Smooth muscle cell of the brain vasculature (primary cell): ENCODE measurements around the gene KCNA10.

Experiments
- DNase-seq: peaks from one replicate; pipeline ENCODE4 v3.0.0-alpha.2; 2012; ENCODE audit warnings: low read depth, low spot score

KCNA10 gene

DNA sequence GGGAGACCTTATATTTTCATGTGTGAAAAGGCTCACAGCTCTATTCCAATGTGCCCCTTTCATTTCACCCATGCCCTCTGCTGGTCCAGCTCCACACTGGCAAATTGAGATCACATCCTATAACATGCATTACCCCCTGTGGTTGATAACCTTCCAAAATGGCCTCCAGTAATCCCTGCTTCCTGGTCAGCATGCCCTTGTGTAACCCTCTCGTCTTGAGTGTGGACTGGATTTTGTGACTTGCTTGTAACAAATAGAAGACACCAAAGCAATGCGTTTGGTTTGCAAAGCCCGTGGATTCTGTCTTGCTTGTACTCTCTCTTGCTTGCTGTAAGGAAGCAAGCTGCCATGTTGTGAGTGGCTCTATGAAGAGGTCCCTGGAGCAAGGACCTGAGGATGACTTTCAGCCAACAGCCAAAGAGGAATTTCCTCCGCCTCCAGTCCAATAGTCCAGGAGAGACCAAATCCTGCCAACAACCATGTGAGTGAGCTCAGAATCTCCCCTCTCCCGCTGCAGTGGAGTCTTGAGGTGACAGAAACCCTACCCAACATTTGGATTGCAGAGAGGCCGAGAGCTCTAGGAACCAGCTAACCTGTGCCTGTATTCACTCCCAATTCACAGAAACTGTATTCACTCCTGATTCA lies 17.4 kb downstream of the KCNA10 start:
- DNase-seq, result no peak

DNA sequence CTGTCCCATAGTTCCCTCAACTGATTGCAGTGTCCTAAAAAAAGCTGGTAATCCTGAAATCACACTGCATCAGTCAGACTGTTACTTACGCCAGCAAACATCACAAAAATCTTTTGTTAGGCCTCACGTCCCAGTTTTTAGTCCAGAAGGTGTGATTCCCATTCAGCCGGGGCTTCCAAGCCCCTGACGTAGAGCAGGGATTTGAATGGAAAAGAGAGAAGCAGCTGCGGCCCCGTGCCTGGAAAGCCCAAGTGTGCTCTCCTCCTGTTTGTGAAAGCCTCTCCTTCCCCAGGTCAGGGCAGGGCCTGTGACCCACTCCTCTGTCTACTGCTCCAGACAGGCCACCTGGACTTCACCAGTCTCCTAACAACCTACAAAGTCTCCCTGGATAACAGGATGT lies 20.7 kb downstream of the KCNA10 start:
- no peak for DNase-seq

GRCh38 chr1:110495926-110496600 lies 22.9 kb downstream of the KCNA10 start:
- peak; percentile 35 for DNase-seq

- no peak for DNase-seq
Measured at GRCh38 chr1:110494522-110495406, 24.2 kb downstream of the KCNA10 start.

DNA sequence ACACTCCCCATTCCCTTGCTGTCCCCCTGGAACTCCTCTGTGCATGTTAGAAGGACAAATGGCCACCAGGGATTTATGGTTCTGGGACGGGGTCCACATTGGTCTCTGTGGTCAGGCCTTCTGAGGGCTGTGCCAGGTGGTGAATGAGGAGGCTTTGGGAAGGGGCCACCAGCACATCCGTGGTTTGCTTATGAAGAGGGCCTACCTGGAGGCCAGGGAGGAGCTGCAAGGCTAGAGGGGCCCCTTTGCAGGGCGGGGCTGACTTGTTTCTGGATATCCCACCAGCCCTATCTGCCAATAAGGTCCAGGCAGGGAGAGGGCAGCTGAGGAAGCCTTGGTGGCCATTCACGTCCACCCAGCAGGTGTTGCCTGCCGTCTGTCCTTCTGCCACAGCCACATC lies 24.9 kb downstream of the KCNA10 start:
- DNase-seq, result no peak

GRCh38 chr1:110493059-110493699 lies 25.8 kb downstream of the KCNA10 start:
- DNase-seq, result no peak

GRCh38 chr1:110492573-110492972 lies 26.4 kb downstream of the KCNA10 start:
- DNase-seq, result no peak

GRCh38 chr1:110490791-110491451 lies 28.1 kb downstream of the KCNA10 start:
- no peak for DNase-seq

GRCh38 chr1:110489973-110490542 lies 28.9 kb downstream of the KCNA10 start:
- DNase-seq, result no peak

- no peak for DNase-seq
Measured at GRCh38 chr1:110489406-110489805, 29.6 kb downstream of the KCNA10 start.

DNA sequence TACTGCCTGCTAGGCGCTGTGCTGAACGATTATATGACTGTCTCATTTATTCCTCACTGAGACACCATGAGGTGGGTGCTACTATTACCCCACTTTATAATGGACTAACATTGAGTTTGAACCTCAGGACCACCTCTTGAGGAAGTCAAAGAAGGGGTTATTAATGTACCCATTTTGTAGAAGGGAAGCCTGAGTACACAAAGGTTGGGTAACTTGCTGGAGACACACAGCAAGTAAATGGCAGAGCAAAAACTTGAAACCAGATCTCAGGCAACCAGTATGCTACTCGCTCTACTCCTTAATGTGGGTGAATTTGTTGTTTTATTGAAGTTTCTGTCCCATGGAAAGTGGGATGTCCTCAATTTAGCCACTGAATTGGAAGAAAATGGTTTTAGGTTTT lies 30.1 kb downstream of the KCNA10 start:
- DNase-seq, result no peak

GRCh38 chr1:110488161-110488560 lies 30.8 kb downstream of the KCNA10 start:
- no peak for DNase-seq

- DNase-seq, result no peak
Measured at GRCh38 chr1:110487726-110488125, 31.2 kb downstream of the KCNA10 start.

- DNase-seq, result no peak
Measured at GRCh38 chr1:110485725-110486124, 33.2 kb downstream of the KCNA10 start.

- no peak for DNase-seq
Measured at GRCh38 chr1:110484801-110485200, 34.2 kb downstream of the KCNA10 start.

GRCh38 chr1:110483308-110483685 lies 35.7 kb downstream of the KCNA10 start:
- no peak for DNase-seq

DNA sequence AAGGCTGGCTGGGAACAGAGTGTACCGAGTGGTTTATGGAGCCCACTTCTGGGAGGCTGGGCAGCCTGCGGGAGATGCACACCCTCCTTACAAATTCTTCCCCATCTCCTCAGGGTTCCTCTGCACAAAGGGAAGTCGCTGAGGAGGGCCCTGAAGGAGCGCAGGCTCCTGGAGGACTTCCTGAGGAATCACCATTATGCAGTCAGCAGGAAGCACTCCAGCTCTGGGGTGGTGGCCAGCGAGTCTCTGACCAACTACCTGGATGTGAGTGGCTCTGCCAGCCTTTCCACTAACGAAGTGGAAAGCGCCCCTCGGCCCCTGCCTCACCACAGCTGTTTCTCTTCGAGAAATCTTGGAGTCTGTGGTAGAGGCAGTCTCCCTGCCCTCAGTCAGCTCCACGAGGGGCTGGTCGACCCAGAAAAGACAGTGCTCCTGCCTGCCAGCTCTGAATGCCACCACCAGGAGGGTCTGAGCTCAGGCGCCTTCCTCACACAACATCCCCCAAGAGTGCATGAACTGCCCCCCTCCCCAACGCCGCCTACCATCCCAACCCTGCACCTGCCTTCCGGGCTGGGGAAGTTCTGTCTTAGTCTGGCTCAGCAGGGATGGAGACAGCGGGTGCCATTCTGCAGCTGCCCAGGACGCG lies 36.2 kb downstream of the KCNA10 start:
- no peak for DNase-seq

- DNase-seq, result no peak
Measured at GRCh38 chr1:110481968-110482623, 36.9 kb downstream of the KCNA10 start.

DNA sequence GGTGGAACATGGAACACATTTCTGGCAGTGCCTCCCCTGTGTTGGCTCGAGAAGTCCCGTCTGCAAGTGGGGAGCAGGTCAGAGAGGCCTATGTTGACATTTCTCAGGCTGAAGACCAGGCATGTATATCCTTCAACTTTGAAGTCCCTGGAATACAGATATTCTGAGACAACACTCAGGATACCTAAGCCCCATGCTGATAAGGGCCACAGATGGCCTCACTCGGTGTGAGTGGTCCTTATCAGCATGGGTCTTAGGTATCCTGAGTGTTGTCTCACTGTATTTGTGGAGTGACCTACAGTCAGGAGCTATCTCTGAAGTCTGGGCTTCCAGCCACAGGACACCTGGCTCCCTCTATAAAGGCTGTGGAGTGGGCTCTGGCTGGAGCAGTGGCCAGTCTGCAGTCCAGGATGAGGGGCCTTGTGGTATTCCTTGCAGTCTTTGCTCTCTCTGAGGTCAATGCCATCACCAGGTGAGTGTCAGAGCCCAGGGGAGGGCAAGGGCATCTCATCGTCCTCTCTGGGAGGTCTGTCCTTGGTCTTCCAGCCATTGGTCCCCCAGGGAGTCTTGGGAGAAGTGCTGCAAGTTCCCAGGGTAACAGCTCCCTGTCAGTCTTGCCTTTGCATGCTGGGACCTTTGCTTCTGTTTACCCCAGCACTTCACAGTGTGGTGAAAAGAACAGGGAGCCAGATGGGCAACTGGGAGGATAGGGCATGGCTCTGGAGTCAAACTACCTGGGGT lies 38.4 kb downstream of the KCNA10 start:
- no peak for DNase-seq
